ENCODE measurements around the gene CACNA1C. TPM values are rescaled to one million over a fixed set of nuclear protein-coding genes. Genes with fewer than 3 reads are reported as not detected.

The CACNA1C gene
- total RNA-seq, 4 donors from 2014 or later, result 5.2 to 12.9 (median 6.3) TPM

GRCh38 chr12:2467447-2468195 is 414.8 kb downstream of the CACNA1C start:
- TF ChIP-seq CTCF (IDR thresholded peaks at IDR 0.05) (no peak), EP300 (IDR thresholded peaks at IDR 0.05) (no peak), POLR2A (IDR thresholded peaks at IDR 0.05) (no peak)
- H3K27ac ChIP-seq, result no peak overlapping the region
- no peaks in the 10 kb centered on the region for H3K9me3 ChIP-seq
- no peak for DNase-seq (ENCODE audit: low spot score in 2 of 2)
- H3K36me3 ChIP-seq, result no peaks in the 10 kb centered on the region
- whole genome bisulfite sequencing, 2 donors, result 92% methylated on average over 16 of the region's 17 CpGs
- H3K27me3 ChIP-seq, result no peaks in the 10 kb centered on the region
- H3K4me1 ChIP-seq, result no peaks in the 10 kb centered on the region
- no peak overlapping the region for H3K4me3 ChIP-seq

GRCh38 chr12:2475984-2476383 is 423.2 kb downstream of the CACNA1C start:
- no peaks in the 10 kb centered on the region for H3K36me3 ChIP-seq
- WGBS, 2 donors, result 68 to 89% methylated on average over 5 of the region's 5 CpGs
- TF ChIP-seq CTCF (IDR thresholded peaks at IDR 0.05) (no peak), POLR2A (IDR thresholded peaks at IDR 0.05) (no peak), EP300 (IDR thresholded peaks at IDR 0.05) (no peak)
- H3K4me3 ChIP-seq, result no peak overlapping the region
- H3K4me1 ChIP-seq, result no peaks in the 10 kb centered on the region
- no peaks in the 10 kb centered on the region for H3K27me3 ChIP-seq
- no peak for DNase-seq (ENCODE audit: low spot score in 2 of 2)
- no peaks in the 10 kb centered on the region for H3K9me3 ChIP-seq
- H3K27ac ChIP-seq, result no peak overlapping the region

- H3K9me3 ChIP-seq, result no peaks in the 10 kb centered on the region
- TF ChIP-seq POLR2A (IDR thresholded peaks at IDR 0.05), result no peak
- no peak for TF ChIP-seq CTCF (IDR thresholded peaks at IDR 0.05)
- no peak for TF ChIP-seq EP300 (IDR thresholded peaks at IDR 0.05)
- no peaks in the 10 kb centered on the region for H3K27me3 ChIP-seq
- DNase-seq (ENCODE audit: low spot score in 2 of 2), result no peak
- no peak overlapping the region for H3K4me3 ChIP-seq
- no peaks in the 10 kb centered on the region for H3K4me1 ChIP-seq
- no peaks in the 10 kb centered on the region for H3K36me3 ChIP-seq
- WGBS, 2 donors, result 91 to 95% methylated on average over 8 of the region's 8 CpGs
- no peak overlapping the region for H3K27ac ChIP-seq
Observed at GRCh38 chr12:2477009-2477766, 424.4 kb downstream of the CACNA1C start.

GRCh38 chr12:2479851-2480535 is 427.2 kb downstream of the CACNA1C start:
- no peak for DNase-seq (ENCODE audit: low spot score in 2 of 2)
- Histone ChIP-seq H3K27me3 (no peaks in the 10 kb centered on the region), H3K4me3 (no peak overlapping the region), H3K4me1 (no peaks in the 10 kb centered on the region), H3K9me3 (no peaks in the 10 kb centered on the region), H3K36me3 (no peaks in the 10 kb centered on the region), H3K27ac (no peak overlapping the region)
- 72 to 85% methylated on average over 11 to 13 of the region's 13 CpGs for WGBS, 2 donors
- TF ChIP-seq POLR2A (IDR thresholded peaks at IDR 0.05) (no peak), CTCF (IDR thresholded peaks at IDR 0.05) (no peak), EP300 (IDR thresholded peaks at IDR 0.05) (no peak)

- Histone ChIP-seq H3K4me1 (no peaks in the 10 kb centered on the region), H3K9me3 (no peaks in the 10 kb centered on the region), H3K27me3 (no peaks in the 10 kb centered on the region), H3K4me3 (no peak overlapping the region), H3K27ac (no peak overlapping the region), H3K36me3 (no peaks in the 10 kb centered on the region)
- no peak for DNase-seq (ENCODE audit: low spot score in 2 of 2)
- WGBS, 2 donors, result 79 to 92% methylated on average over 8 of the region's 8 CpGs
- no peak for TF ChIP-seq EP300 (IDR thresholded peaks at IDR 0.05)
- TF ChIP-seq POLR2A (IDR thresholded peaks at IDR 0.05), result no peak
- no peak for TF ChIP-seq CTCF (IDR thresholded peaks at IDR 0.05)
Observed at GRCh38 chr12:2481346-2481745, 428.6 kb downstream of the CACNA1C start.

Data from tibial nerve (tissue), 4 donors.